ENCODE measurements around the gene LRBA.

LRBA gene

DNA sequence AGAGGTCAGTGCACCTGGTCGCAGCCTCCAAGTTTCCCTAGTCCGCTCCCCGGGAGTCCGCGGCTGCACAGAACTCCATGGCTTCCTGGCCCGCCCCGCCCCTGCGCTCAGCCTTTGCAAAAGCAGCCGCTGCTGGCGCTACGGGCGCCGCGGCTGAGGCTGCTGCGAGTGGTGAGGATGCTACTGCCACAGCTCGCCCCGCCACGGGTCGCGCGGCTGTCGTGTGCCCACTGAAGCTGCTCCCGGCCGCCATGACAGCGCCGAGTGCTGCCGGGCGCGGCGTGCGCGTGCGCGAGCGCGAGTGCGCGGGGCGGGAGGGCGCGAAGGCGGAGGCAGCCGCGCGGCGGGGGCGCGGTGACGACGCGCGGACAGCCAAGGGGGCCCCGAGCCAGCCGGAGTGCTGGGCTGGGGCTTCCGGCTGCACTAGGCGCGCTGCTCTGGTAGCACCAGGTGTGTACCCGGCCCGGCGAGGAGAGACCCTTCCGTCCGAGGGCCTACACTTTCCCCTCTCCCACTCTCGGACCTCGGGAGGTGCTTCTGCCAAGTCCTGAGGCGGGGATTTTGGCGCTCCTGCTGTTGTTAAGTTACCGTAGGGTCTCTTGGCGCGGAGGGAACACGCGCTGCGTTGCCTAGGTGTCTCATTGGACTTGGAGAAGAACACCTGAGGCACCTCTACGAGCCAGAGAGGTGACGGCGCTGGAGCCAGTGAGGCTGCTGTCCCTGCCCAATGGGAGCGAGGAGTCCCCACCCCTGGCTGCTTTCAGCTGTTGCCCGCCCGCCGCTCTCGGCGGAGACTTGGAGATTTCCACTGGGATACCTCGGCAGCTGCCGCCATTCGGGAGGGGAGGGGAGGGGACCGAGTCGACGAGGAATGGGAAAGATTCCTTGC, 619 bp upstream of the LRBA start:
- CTCF ChIA-PET, result no interaction called here
- peak; percentile 71 for DNase-seq (ENCODE audit: low spot score)
- H3K27ac ChIP-seq, result peak overlapping the region; percentile 95
- TF ChIP-seq, protein P1, sequence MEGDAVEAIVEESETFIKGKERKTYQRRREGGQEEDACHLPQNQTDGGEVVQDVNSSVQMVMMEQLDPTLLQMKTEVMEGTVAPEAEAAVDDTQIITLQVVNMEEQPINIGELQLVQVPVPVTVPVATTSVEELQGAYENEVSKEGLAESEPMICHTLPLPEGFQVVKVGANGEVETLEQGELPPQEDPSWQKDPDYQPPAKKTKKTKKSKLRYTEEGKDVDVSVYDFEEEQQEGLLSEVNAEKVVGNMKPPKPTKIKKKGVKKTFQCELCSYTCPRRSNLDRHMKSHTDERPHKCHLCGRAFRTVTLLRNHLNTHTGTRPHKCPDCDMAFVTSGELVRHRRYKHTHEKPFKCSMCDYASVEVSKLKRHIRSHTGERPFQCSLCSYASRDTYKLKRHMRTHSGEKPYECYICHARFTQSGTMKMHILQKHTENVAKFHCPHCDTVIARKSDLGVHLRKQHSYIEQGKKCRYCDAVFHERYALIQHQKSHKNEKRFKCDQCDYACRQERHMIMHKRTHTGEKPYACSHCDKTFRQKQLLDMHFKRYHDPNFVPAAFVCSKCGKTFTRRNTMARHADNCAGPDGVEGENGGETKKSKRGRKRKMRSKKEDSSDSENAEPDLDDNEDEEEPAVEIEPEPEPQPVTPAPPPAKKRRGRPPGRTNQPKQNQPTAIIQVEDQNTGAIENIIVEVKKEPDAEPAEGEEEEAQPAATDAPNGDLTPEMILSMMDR (conservative IDR thresholded peaks at IDR 0.05; ENCODE audit: low read depth), result no peak
- POLR2A ChIA-PET (ENCODE audit: low non-redundant PET), result interaction anchor here (0.5 to 0.8 kb wide), 3 partner anchors 85 to 139 kb away, joined by 3 to 4 read pairs (median 4); no protein-coding TSS in a partner anchor

DNA sequence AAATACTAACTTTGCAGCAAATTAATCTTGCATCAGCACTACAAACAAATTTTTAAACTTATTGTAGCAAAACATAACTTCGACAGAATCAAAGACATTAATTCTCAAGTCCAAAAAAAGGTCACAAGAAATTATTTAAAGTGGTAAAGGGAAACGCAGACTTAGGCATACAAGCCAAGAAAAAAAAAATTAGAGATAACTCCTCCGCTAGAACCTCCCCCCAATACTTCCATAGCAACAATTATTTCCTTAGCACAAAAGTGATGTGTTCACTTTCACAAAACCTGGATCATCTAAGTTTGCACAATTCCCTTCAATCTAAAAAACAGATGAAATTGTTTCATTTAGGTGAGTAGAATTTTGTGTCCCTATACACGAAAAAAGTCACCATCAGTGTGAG, 1.1 kb downstream of the LRBA start:
- H3K27ac ChIP-seq, result no peak overlapping the region; the same call in 1 of the 2 replicates
- ChIA-PET CTCF (no interaction called here), POLR2A (ENCODE audit: low non-redundant PET) (no interaction called here)
- no peak for DNase-seq (ENCODE audit: low spot score)
- TF ChIP-seq, protein P1 (conservative IDR thresholded peaks at IDR 0.05; ENCODE audit: low read depth), result no peak

DNA sequence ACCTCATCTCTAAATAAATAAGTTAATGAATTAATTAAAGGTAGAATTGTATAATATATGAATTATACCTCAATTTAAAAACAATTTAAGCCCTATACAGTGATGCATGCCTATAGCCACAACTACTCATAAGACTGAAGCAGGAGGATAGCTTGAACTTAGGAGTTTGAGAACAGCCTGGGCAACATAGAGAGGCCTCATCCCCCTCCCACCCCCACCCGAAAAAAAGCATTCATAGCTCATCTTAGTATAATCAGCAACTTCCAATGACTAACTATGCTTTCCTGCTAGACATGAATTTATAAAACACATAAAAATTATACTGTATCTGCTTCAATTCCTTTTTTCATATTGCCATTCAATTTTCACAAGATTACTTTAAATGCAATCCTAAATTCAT, 1.6 kb downstream of the LRBA start:
- TF ChIP-seq, protein P1 (conservative IDR thresholded peaks at IDR 0.05; ENCODE audit: low read depth), result no peak
- ChIA-PET POLR2A (ENCODE audit: low non-redundant PET) (no interaction called here), CTCF (no interaction called here)
- DNase-seq (ENCODE audit: low spot score), result peak; percentile 10
- no peak overlapping the region for H3K27ac ChIP-seq

DNA sequence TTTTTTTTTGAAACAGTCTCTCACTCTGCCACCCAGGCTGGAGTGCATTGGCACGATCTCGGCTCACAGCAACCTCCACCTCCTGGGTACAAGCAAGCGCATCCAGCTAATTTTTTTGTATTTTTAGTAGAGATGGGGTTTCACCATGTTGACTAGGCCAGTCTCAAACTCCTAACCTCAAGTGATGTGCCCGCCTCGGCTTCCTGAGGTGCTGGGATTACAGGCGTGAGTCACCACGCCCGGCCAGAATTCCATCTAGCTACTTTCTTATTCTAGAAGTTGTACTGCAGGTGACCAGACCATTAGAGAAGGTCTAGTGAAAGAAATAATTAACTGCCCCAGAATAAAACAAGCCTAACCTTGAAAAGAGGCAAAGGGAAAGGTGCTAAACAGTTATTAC, 2.3 kb downstream of the LRBA start:
- POLR2A ChIA-PET (ENCODE audit: low non-redundant PET), result no interaction called here
- CTCF ChIA-PET, result no interaction called here
- H3K27ac ChIP-seq, result no peak overlapping the region
- peak; percentile 9 for DNase-seq (ENCODE audit: low spot score)
- TF ChIP-seq, protein P1 (conservative IDR thresholded peaks at IDR 0.05; ENCODE audit: low read depth), result no peak

DNA sequence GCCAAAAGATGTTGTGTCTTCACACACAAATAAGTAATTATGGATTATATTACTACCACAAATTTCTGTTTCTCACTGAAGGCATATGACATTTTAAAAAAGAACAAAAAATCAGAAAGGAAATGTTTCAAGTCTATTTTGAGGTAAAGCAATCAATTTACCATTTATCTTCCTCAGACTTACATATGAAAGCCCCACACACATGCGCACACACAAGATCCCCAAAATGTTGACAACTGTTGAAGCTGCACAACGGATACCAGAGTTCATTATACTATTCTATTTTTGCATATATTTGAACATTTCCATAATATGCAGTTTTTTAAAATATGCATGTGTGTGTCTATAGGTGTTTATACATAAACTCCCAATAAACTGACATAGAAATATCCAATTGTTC, 2.7 kb downstream of the LRBA start:
- ChIA-PET POLR2A (ENCODE audit: low non-redundant PET) (no interaction called here), CTCF (no interaction called here)
- no peak overlapping the region for H3K27ac ChIP-seq
- TF ChIP-seq, protein P1 (conservative IDR thresholded peaks at IDR 0.05; ENCODE audit: low read depth), result no peak
- DNase-seq (ENCODE audit: low spot score), result no peak

DNA sequence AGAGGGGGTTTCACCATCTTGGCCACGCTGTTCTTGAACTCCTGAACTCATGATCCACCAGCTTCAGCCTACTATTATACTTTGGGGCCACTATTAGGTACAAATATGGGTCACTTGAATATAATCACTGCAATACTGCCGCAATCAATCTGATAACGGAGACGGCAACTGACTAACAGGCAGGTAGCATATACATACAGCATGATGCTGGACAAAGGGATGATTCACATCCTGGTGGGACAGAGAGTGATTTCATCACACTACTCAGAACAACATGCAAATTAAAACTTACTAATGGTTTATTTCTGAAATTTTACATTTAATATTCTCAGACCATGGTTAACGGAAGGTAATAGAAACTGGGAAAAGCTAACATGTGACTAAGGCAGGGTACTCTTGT, 10.9 kb downstream of the LRBA start:
- POLR2A ChIA-PET (ENCODE audit: low non-redundant PET), result no interaction called here
- TF ChIP-seq, protein P1 (conservative IDR thresholded peaks at IDR 0.05; ENCODE audit: low read depth), result no peak
- CTCF ChIA-PET, result interaction anchor here (0.6 to 0.7 kb wide), 4 partner anchors 59 to 905 kb away, joined by 3 to 4 read pairs (median 4); no protein-coding TSS in a partner anchor
- peak overlapping the region; percentile 62 for H3K27ac ChIP-seq
- peak; percentile 71 for DNase-seq (ENCODE audit: low spot score)

All from RWPE1 (cell line).